ENCODE measurements around the gene ZNF580. TPM values are rescaled to one million over a fixed set of nuclear protein-coding genes. Genes with fewer than 3 reads are reported as not detected.

ZNF580 gene
- total RNA-seq, 1 experiment from 2014 or later = 22.8 TPM

GRCh38 chr19:55676383-55676782, 35.6 kb downstream of the ZNF580 start:
- Histone ChIP-seq H3K23me2 (ENCODE audit: insufficient read length, low read depth, low read length, poor library complexity, severe bottlenecking) (peaks cover 6% of the 10 kb centered on the region), H2BK15ac (ENCODE audit: low read depth, low read length) (no peak overlapping the region), H3T11ph (ENCODE audit: low read length) (no peak overlapping the region), H2BK12ac (ENCODE audit: insufficient read length, low read depth, low read length) (no peak overlapping the region), H3K27ac (ENCODE audit: insufficient read length, low read depth, low read length) (no peak overlapping the region), H3K4ac (ENCODE audit: low read depth, low read length) (no peak overlapping the region), H4K5ac (ENCODE audit: insufficient read length, low read depth, low read length) (no peak overlapping the region), H4K91ac (ENCODE audit: insufficient read length, low read depth, low read length) (no peak overlapping the region), H4K8ac (replicated peaks; ENCODE audit: insufficient read length, low read depth, low read length) (no peak overlapping the region), H3K14ac (ENCODE audit: insufficient read depth, low read length) (no peak overlapping the region), H3K4me1 (ENCODE audit: insufficient read depth, low read length) (no peaks in the 10 kb centered on the region), H3K27me3 (ENCODE audit: insufficient read depth, low read length) (no peaks in the 10 kb centered on the region), H2BK120ac (ENCODE audit: low read depth, low read length, poor library complexity, severe bottlenecking) (no peak overlapping the region), H2AK5ac (ENCODE audit: insufficient read length, low read length) (no peak overlapping the region), H4K20me1 (ENCODE audit: control insufficient read depth, insufficient read depth, insufficient read length) (no peaks in the 10 kb centered on the region), H2AFZ (ENCODE audit: low read length) (no peak overlapping the region), H3K4me2 (ENCODE audit: insufficient read depth, insufficient read length, low read length) (peak overlapping the region; percentile 77), H3K9me3 (ENCODE audit: control insufficient read depth, low read depth, low read length) (no peaks in the 10 kb centered on the region), H3K18ac (ENCODE audit: insufficient read length, low read depth, low read length) (no peak overlapping the region), H3K23ac (ENCODE audit: insufficient read length, low read depth, low read length) (no peak overlapping the region), H3K79me1 (ENCODE audit: insufficient read depth, low read depth, low read length, poor library complexity, severe bottlenecking) (peaks cover 18% of the 10 kb centered on the region), H3K9ac (ENCODE audit: extremely low read depth, insufficient read length, low read length) (no peak overlapping the region), H2BK5ac (ENCODE audit: insufficient read length, low read length) (no peak overlapping the region), H3K79me2 (ENCODE audit: insufficient read depth, low read length) (peaks cover 19% of the 10 kb centered on the region; the same call in 1 of the 2 replicates), H3K56ac (ENCODE audit: insufficient read length, low read depth, low read length) (no peak overlapping the region), H2BK20ac (ENCODE audit: low read depth, low read length, poor library complexity, severe bottlenecking) (no peak overlapping the region)
- Mint-ChIP-seq H3K36me3 (ENCODE audit: insufficient read depth in 1 of 3, low read depth in 3 of 3) (peaks cover 23 to 58% (median 53%) of the 10 kb centered on the region in 3 experiments; a peak in 6 of 7 replicates), H3K27ac (no peak overlapping the region), H3K27me3 (ENCODE audit: low read depth) (no peaks in the 10 kb centered on the region), H3K9me3 (no peaks in the 10 kb centered on the region; a peak in 1 of 5 replicates), H3K4me3 (peak overlapping the region; percentile 94 to 98), H3K4me1 (peaks cover 30 to 36% of the 10 kb centered on the region in 2 experiments)
- no peak for DNase-seq
- WGBS (ENCODE audit: extremely low coverage, insufficient read length, low lambda C conversion rate) = no CpG with 5 or more reads among the region's 5 CpGs
- no peak for TF ChIP-seq CTCF (conservative IDR thresholded peaks at IDR 0.05)
